ENCODE results near the gene NHS.

- TF ChIP-seq, protein P1, sequence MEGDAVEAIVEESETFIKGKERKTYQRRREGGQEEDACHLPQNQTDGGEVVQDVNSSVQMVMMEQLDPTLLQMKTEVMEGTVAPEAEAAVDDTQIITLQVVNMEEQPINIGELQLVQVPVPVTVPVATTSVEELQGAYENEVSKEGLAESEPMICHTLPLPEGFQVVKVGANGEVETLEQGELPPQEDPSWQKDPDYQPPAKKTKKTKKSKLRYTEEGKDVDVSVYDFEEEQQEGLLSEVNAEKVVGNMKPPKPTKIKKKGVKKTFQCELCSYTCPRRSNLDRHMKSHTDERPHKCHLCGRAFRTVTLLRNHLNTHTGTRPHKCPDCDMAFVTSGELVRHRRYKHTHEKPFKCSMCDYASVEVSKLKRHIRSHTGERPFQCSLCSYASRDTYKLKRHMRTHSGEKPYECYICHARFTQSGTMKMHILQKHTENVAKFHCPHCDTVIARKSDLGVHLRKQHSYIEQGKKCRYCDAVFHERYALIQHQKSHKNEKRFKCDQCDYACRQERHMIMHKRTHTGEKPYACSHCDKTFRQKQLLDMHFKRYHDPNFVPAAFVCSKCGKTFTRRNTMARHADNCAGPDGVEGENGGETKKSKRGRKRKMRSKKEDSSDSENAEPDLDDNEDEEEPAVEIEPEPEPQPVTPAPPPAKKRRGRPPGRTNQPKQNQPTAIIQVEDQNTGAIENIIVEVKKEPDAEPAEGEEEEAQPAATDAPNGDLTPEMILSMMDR (IDR thresholded peaks at IDR 0.05 in 4 of 5, conservative IDR thresholded peaks at IDR 0.05 in 1 of 5), result no peak
- TF ChIP-seq POLR2A (IDR thresholded peaks at IDR 0.05), result no peak
Measured at GRCh38 chrX:17442898-17443297, 67.9 kb downstream of the NHS start.
